Omental fat pad (tissue), 4 donors: Measurements from ENCODE around the gene ABLIM3. TPM values are rescaled to one million over a fixed set of nuclear protein-coding genes. Genes with fewer than 3 reads are reported as not detected.

ENCODE experiments used
- ATAC-seq: fragments of 150-250 bp; one replicate; pipeline ENCODE4 v1.9.1; 2016; ENCODE audit warnings: mild to moderate bottlenecking, moderate library complexity; ENCODE audit not compliant: low FRiP score
- DNase-seq: peaks from one replicate; pipeline ENCODE4 v3.0.0-alpha.2; 2019; ENCODE audit warnings: low spot score
- total RNA-seq, 4 donors: library from RNA; depleted of rRNA; stranded (reverse); fragments of >200 nt; gene quantifications; one replicate each; pipeline ENCODE4 v1.1.0, GENCODE V29; 2016
- TF ChIP-seq, protein P1 (sequence below), 3 donors: fragments of 450-650 bp; IDR thresholded peaks; one replicate each; pipeline ENCODE4 v1.5.1; 2016 to 2017; ENCODE audit warnings: antibody characterized with exemption in 3 of 3, mild to moderate bottlenecking in 3 of 3, moderate library complexity in 2 of 3

The ABLIM3 gene
- total RNA-seq, 4 donors from 2014 or later = 47.8 to 456 (median 104) TPM

DNA sequence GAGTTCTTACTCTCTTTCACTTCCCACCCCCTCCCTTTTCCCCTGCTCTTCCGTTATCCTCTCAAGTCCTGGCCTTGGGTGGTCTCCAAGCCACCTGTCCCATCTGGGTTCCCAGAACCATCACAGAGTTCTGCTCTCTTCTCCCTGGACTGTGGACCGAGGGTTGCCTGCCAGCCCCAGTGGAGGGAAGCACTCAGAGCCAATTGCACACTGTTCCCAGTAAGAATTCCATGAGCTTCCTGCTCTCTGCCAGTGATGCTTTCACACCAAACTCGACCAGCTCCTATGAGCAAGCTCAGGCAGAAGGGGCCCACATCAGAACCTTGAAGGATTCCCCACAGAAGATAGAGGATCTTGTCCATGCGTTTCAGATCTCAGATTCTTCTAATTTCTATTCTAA, 110.3 kb downstream of the ABLIM3 start:
- TF ChIP-seq, protein P1, sequence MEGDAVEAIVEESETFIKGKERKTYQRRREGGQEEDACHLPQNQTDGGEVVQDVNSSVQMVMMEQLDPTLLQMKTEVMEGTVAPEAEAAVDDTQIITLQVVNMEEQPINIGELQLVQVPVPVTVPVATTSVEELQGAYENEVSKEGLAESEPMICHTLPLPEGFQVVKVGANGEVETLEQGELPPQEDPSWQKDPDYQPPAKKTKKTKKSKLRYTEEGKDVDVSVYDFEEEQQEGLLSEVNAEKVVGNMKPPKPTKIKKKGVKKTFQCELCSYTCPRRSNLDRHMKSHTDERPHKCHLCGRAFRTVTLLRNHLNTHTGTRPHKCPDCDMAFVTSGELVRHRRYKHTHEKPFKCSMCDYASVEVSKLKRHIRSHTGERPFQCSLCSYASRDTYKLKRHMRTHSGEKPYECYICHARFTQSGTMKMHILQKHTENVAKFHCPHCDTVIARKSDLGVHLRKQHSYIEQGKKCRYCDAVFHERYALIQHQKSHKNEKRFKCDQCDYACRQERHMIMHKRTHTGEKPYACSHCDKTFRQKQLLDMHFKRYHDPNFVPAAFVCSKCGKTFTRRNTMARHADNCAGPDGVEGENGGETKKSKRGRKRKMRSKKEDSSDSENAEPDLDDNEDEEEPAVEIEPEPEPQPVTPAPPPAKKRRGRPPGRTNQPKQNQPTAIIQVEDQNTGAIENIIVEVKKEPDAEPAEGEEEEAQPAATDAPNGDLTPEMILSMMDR (IDR thresholded peaks at IDR 0.05) = no peak
- ATAC-seq = no peak
- DNase-seq = no peak

DNA sequence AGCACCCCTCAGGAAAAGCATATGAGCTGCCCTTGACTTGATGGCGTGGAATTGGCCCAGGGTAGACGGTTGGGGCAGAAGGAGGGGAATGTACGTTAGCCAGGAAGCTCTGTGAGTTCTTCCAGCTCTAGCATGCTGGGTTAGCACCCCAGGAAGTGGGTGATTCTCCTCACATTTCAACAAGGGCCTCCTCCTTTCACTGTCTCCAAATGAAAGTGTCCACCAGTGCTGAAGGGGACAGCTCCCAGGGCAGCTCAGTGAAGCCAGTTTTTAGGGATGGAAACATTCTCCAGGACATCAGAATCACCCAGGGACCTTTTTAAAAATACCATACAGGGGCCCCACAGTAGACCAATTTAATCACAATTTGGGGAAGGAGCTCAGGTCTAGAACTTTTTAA, 113.2 kb downstream of the ABLIM3 start:
- ATAC-seq (no peak), DNase-seq (no peak)
- TF ChIP-seq, protein P1 (IDR thresholded peaks at IDR 0.05) = no peak

DNA sequence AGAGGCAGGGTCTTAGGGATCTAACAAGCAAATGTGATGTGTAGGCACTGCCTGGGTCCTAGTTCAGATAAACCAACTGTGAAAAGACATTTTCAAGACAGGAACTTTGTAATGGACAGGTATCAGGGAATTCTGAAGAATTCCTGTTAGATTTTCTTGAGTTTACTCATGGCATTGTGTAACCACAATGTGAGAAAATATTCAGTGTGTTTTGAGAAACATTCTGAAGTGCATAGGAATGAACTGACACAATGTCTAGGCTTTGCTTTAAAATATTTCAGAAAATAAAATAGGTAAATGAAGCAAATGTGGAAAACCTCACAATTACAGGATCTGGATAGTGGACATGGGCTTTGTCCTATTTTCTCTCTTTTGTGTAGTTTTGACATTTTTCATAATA, 115.2 kb downstream of the ABLIM3 start:
- TF ChIP-seq, protein P1 (IDR thresholded peaks at IDR 0.05) = no peak
- ATAC-seq (no peak), DNase-seq (no peak)

DNA sequence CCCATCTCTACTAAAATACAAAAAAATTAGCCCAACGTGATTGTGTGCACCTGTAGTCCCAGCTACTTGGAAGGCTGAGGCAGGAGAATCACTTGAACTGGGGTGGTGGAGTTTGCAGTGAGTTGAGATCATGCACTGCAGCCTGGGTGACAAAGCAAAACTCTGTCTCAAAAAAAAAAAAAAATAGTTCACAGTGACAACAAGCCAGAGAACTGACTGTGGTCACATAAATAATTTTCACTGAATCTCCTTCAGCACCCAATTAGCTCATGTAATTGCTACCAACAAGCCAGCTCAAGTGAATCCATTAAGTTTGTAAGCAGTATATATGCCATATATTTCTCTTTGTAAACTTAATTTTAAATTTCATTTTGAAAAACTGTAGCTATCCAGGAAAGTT, 115.8 kb downstream of the ABLIM3 start:
- DNase-seq (no peak), ATAC-seq (no peak)
- TF ChIP-seq, protein P1 (IDR thresholded peaks at IDR 0.05) = no peak

DNA sequence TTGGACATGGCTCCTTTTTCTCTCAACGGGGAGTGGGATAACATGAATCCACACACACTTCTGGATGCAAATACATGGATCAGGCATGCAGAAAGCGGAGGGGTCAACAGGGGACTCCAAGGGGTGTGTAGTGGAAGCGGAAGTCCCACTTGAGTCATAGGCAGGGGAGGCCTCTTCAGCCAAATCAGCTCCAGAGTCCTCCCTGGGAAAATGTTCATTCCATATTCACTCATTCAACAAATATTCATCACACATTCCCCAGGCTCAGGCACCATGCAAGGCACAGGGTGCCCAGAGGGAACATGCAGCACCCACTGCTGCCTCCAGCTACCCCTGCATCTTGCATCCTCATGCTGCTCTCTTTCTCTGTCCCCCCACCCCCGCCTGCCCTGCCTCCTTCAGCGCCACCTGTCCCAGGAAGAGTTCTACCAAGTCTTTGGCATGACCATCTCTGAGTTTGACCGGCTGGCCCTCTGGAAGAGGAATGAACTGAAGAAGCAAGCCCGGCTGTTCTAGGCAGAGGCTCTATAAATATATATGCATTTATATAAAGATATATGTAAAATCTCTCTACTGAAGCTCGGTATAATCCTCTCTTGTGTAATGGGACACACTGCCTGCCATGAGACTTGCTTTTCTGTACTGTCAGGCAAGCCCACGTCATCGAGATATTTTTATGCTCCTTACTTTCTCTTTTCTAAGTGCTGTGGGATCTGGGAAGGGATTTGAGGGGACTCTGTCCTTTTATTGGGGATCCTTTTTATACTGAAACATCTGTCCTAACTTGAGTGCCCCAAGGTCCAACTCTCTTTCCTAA, 116.8 kb downstream of the ABLIM3 start:
- ATAC-seq = no peak
- no peak for DNase-seq
- TF ChIP-seq, protein P1 (IDR thresholded peaks at IDR 0.05) = no peak

DNA sequence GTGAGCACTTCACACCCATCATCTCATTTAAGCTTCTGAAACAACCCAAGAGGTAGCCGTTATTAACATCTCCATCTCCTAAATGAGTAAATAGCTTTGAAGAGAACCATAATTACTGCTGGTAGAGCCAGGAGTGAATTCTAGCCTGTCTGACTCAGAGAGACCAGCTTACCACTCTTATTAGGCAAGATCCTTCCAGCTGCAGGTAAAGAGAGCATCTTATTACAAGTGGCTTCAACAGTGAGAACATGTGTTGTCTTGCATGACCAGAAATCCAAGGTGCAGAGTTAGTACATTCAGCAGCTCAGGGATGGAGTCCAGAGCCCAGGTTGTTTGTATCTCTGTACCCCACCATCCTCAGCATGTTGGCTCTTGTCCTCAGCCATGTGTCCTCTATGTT, 119.5 kb downstream of the ABLIM3 start:
- no peak for DNase-seq
- TF ChIP-seq, protein P1 (IDR thresholded peaks at IDR 0.05) = no peak
- ATAC-seq = no peak

DNA sequence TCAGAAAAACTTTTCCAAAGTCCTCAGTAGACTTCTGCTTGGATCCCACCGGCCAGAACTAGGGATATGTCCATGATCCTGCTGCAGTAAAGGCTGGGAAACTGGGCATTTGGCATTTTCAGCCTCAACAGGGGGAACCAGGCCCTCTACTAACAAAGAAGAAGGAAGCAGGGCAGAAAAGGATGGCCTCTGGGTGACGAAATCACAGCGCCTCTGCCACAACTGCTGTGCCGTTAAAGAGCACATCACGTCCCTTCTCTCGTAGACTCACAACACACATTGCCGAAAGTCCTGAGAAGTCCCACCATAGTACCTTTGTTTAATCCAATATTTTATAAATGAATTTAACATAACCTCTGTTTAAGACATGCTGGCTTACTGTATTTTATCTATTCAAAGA, 120.0 kb downstream of the ABLIM3 start:
- ATAC-seq = no peak
- TF ChIP-seq, protein P1 (IDR thresholded peaks at IDR 0.05) = no peak
- no peak for DNase-seq
